K562 (cell line): ENCODE measurements around the gene HOXB6. TPM values are rescaled to one million over a fixed set of nuclear protein-coding genes. Genes with fewer than 3 reads are reported as not detected.

ENCODE experiments used
- BCOR ChIP-seq: fragments of 450-650 bp; IDR thresholded peaks from 2 replicates; pipeline ENCODE4 v1.6.1; 2016
- ETS2 ChIP-seq: IDR thresholded peaks from 2 replicates; pipeline ENCODE4 v1.6.1; 2016; ENCODE audit warnings: borderline replicate concordance, missing genetic modification characterization, mild to moderate bottlenecking, moderate library complexity, missing compliant biosample characterization; ENCODE audit not compliant: poor library complexity, severe bottlenecking
- HDAC3 ChIP-seq: fragments of 450-650 bp; IDR thresholded peaks from 2 replicates; pipeline ENCODE4 v1.6.1; 2018; ENCODE audit warnings: borderline replicate concordance, mild to moderate bottlenecking, moderate library complexity; ENCODE audit not compliant: partially characterized antibody
- KDM5B ChIP-seq: fragments of 200-600 bp; sonication (generic); IDR thresholded peaks from 2 replicates; pipeline ENCODE4 v1.6.1; 2012; ENCODE audit warnings: low read depth, mild to moderate bottlenecking, moderate library complexity, low read length, control low read depth, inconsistent platforms; ENCODE audit not compliant: insufficient replicate concordance
- LCOR ChIP-seq: sonication (generic); formaldehyde crosslinking; IDR thresholded peaks from 2 replicates; pipeline ENCODE4 v1.8.0; 2022; ENCODE audit warnings: mild to moderate bottlenecking, missing genetic modification reagents
- NFXL1 ChIP-seq: fragments of 450-650 bp; formaldehyde crosslinking; IDR thresholded peaks from 2 replicates; pipeline ENCODE4 v1.4.0; 2021; ENCODE audit warnings: mild to moderate bottlenecking
- NRF1 ChIP-seq, 2 experiments: fragments of 450-650 bp; IDR thresholded peaks in 1 of 2; conservative IDR thresholded peaks in 1 of 2; 2 replicates each; pipeline ENCODE4 v1.6.1; 2014; ENCODE audit warnings: mild to moderate bottlenecking in 2 of 2
- PHF8 ChIP-seq: fragments of 200-600 bp; sonication (generic); IDR thresholded peaks from 2 replicates; pipeline ENCODE4 v1.6.1; 2012; ENCODE audit warnings: mixed run types, mild to moderate bottlenecking, inconsistent platforms, low read length, moderate library complexity, borderline replicate concordance
- PRPF4 ChIP-seq: fragments of 200-400 bp; formaldehyde crosslinking; IDR thresholded peaks from one replicate; pipeline ENCODE4 v1.6.1; 2017; ENCODE audit warnings: low read length, low read depth, mild to moderate bottlenecking; ENCODE audit not compliant: insufficient read depth, poor library complexity, severe bottlenecking
- PYGO2 ChIP-seq: fragments of 450-650 bp; IDR thresholded peaks from 2 replicates; pipeline ENCODE4 v1.6.1; 2016; ENCODE audit warnings: mild to moderate bottlenecking, missing genetic modification characterization, moderate library complexity, missing compliant biosample characterization
- SAFB2 ChIP-seq: fragments of 200-400 bp; formaldehyde crosslinking; IDR thresholded peaks from 2 replicates; pipeline ENCODE4 v1.6.1; 2018; ENCODE audit warnings: borderline replicate concordance, low read length, low read depth, moderate library complexity; ENCODE audit not compliant: severe bottlenecking
- SMARCC2 ChIP-seq: fragments of 450-650 bp; IDR thresholded peaks from 2 replicates; pipeline ENCODE4 v1.6.1; 2017; ENCODE audit warnings: antibody characterized with exemption, moderate library complexity, mild to moderate bottlenecking, low read depth
- SMC3 ChIP-seq: conservative IDR thresholded peaks from 2 replicates; pipeline ENCODE4 v1.6.1; 2011; ENCODE audit warnings: low read depth, low read length, improper control_type of control experiment; ENCODE audit not compliant: insufficient read depth
- TSC22D4 ChIP-seq: fragments of 450-650 bp; IDR thresholded peaks from 2 replicates; pipeline ENCODE4 v1.6.1; 2016; ENCODE audit warnings: missing genetic modification characterization, missing biosample characterization, control low read depth
- U2AF2 ChIP-seq: fragments of 200-400 bp; formaldehyde crosslinking; optimal IDR thresholded peaks from 2 replicates; pipeline ENCODE3; 2017; ENCODE audit warnings: low read depth, mild to moderate bottlenecking, low read length
- WHSC1 ChIP-seq: IDR thresholded peaks from one replicate; pipeline ENCODE4 v1.6.1; 2012; ENCODE audit warnings: low read length, control low read depth, inconsistent platforms
- XRCC4 ChIP-seq: IDR thresholded peaks from one replicate; pipeline ENCODE4 v1.6.1; 2011; ENCODE audit not compliant: insufficient read depth, insufficient read length; ENCODE audit errors: extremely low read depth
- ZNF263 ChIP-seq: sonication (generic); formaldehyde crosslinking; IDR thresholded peaks from 2 replicates; pipeline ENCODE4 v1.8.0; 2022; ENCODE audit warnings: mild to moderate bottlenecking, missing genetic modification reagents, borderline replicate concordance
- ZNF445 ChIP-seq: fragments of 250-450 bp; sonication (Bioruptor Pico); IDR thresholded peaks from 2 replicates; pipeline ENCODE4 v1.4.0; 2020; ENCODE audit warnings: low read depth, mild to moderate bottlenecking, moderate library complexity
- ZNF696 ChIP-seq: fragments of 250-450 bp; sonication (Bioruptor Pico); conservative IDR thresholded peaks from 2 replicates; pipeline ENCODE4 v1.4.0; 2020; ENCODE audit warnings: mild to moderate bottlenecking, moderate library complexity
- ZNF764 ChIP-seq: fragments of 250-450 bp; sonication (Bioruptor Pico); IDR thresholded peaks from 2 replicates; pipeline ENCODE4 v1.4.0; 2020; ENCODE audit warnings: low read depth, mild to moderate bottlenecking, moderate library complexity
- polyA plus RNA-seq, 8 experiments: library from polyadenylated mRNA; depleted of rRNA in 4 of 8; stranded (reverse) in 5 of 8; unstranded in 3 of 8; fragments of >200 nt; fragmentation: Nextera tagmentation in 2 of 8; fragmentation: Illumina TruSeq in 1 of 8; extraction: Ambion mirVana in 2 of 8; extraction: Trizol in 1 of 8; gene quantifications; 2 replicates each; pipeline versions ENCODE4 v1.2.1 to v1.2.3, GENCODE V29; 2011 to 2014; ENCODE audit warnings: inconsistent platforms in 1 of 8, missing spikeins in 1 of 8
- total RNA-seq, 7 experiments: library from RNA; depleted of rRNA in 6 of 7; stranded (reverse); fragments of >200 nt in 6 of 7; fragmentation: Illumina TruSeq in 2 of 7; extraction: Trizol in 2 of 7; gene quantifications; 2 replicates each; pipeline versions ENCODE4 v1.2.1 to v1.2.3, GENCODE V29; 2011 to 2021; ENCODE audit warnings: low replicate concordance in 1 of 7
- TF ChIP-seq, protein P1 (sequence below): fragments of 450-650 bp; IDR thresholded peaks from 2 replicates; pipeline ENCODE4 v1.6.1; 2017; ENCODE audit warnings: antibody characterized with exemption, mild to moderate bottlenecking
- TF ChIP-seq, protein P2 (sequence below): fragments of 450-650 bp; formaldehyde crosslinking; IDR thresholded peaks from 2 replicates; pipeline ENCODE4 v1.4.0; 2020; ENCODE audit warnings: mild to moderate bottlenecking, moderate library complexity

Gene HOXB6
- total and polyA plus RNA-seq, 9 of the 15 experiments (the other 6 are each of a cell fraction or from before 2014, with no cell fraction given) = 1.2 to 14.8 (median 4.9) TPM

DNA sequence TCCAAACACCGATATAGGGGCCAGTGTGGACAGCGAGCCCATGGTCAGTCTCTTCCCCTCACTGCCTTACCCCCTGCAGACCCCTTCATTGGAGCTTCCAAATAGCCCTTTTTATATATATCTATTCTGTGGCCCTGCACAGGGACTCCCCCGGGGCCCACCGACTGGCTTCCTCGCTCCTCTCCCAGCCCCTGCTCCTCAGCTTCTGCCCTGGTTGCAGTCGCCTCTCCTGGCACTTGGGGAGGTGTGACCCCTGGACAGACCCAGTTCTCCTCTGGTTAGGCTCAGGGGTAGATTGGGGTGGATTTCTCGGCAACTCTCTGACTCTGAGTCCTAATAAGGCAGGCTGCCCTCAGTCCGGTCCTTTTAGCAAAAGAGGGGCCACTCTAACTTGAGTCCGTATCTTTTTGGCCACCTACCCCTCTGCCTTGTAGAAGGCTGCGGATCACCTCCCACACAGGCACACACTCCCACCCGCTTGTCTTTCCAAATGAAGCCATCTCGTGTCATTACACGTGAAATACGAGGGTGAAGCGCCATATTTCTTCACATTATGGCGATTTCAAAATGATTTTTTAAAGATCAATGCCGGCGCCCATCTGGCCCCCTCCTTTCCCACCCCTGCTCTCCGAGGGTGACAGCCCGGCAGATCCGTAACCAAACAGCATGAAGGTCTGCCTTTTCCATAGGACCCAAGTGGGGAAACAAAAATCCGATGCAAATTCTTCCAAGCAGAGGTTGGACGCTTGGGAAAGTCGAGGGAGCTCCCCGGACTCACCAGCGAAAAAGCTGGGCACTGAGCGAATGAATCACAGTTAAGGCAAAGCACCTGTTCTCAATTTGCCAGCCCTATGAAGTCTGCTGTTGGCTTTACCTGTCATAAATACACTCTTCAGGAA, 23.1 kb upstream of the HOXB6 start (continued):
- no peak for TF ChIP-seq NRF1 (conservative IDR thresholded peaks at IDR 0.05 in 1 of 2, IDR thresholded peaks at IDR 0.05 in 1 of 2)
- no peak for TF ChIP-seq PYGO2 (tag)
- TF ChIP-seq WHSC1 = no peak
- TF ChIP-seq ZNF764 = no peak
- TF ChIP-seq PHF8 = peak; percentile 25; the same call in 1 of the 2 replicates
- TF ChIP-seq XRCC4 = no peak
- TF ChIP-seq PRPF4 = no peak
- TF ChIP-seq SAFB2 = no peak
- TF ChIP-seq, protein P1, sequence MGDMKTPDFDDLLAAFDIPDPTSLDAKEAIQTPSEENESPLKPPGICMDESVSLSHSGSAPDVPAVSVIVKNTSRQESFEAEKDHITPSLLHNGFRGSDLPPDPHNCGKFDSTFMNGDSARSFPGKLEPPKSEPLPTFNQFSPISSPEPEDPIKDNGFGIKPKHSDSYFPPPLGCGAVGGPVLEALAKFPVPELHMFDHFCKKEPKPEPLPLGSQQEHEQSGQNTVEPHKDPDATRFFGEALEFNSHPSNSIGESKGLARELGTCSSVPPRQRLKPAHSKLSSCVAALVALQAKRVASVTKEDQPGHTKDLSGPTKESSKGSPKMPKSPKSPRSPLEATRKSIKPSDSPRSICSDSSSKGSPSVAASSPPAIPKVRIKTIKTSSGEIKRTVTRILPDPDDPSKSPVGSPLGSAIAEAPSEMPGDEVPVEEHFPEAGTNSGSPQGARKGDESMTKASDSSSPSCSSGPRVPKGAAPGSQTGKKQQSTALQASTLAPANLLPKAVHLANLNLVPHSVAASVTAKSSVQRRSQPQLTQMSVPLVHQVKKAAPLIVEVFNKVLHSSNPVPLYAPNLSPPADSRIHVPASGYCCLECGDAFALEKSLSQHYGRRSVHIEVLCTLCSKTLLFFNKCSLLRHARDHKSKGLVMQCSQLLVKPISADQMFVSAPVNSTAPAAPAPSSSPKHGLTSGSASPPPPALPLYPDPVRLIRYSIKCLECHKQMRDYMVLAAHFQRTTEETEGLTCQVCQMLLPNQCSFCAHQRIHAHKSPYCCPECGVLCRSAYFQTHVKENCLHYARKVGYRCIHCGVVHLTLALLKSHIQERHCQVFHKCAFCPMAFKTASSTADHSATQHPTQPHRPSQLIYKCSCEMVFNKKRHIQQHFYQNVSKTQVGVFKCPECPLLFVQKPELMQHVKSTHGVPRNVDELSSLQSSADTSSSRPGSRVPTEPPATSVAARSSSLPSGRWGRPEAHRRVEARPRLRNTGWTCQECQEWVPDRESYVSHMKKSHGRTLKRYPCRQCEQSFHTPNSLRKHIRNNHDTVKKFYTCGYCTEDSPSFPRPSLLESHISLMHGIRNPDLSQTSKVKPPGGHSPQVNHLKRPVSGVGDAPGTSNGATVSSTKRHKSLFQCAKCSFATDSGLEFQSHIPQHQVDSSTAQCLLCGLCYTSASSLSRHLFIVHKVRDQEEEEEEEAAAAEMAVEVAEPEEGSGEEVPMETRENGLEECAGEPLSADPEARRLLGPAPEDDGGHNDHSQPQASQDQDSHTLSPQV = peak; percentile 41
- TF ChIP-seq, protein P2, sequence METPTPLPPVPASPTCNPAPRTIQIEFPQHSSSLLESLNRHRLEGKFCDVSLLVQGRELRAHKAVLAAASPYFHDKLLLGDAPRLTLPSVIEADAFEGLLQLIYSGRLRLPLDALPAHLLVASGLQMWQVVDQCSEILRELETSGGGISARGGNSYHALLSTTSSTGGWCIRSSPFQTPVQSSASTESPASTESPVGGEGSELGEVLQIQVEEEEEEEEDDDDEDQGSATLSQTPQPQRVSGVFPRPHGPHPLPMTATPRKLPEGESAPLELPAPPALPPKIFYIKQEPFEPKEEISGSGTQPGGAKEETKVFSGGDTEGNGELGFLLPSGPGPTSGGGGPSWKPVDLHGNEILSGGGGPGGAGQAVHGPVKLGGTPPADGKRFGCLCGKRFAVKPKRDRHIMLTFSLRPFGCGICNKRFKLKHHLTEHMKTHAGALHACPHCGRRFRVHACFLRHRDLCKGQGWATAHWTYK (CRISPR knock-in tag) = peak; percentile 29; the same call in 1 of the 2 replicates
- TF ChIP-seq BCOR = no peak
- no peak for TF ChIP-seq ZNF445
- TF ChIP-seq TSC22D4 (tag) = no peak
- no peak for TF ChIP-seq ETS2 (tag)
- TF ChIP-seq SMC3 = no peak
- TF ChIP-seq HDAC3 = no peak
- TF ChIP-seq ZNF263 (CRISPR knock-in tag) = no peak
- peak; percentile 59 for TF ChIP-seq KDM5B
- no peak for TF ChIP-seq NFXL1 (CRISPR knock-in tag)
- no peak for TF ChIP-seq LCOR
- no peak for TF ChIP-seq ZNF696 (CRISPR knock-in tag)
- TF ChIP-seq SMARCC2 = no peak
- TF ChIP-seq U2AF2 = no peak
